Uterus (tissue), 2 donors: ENCODE data around the gene SLC25A39.

ENCODE experiments used
- CTCF ChIP-seq, 4 experiments: fragments of 200-600 bp in 2 of 4; fragments of 450-650 bp in 2 of 4; sonication (generic) in 2 of 4; IDR thresholded peaks; one replicate each; pipeline ENCODE4 v1.5.1; 2016 to 2019; ENCODE audit warnings: antibody characterized with exemption in 4 of 4, mild to moderate bottlenecking in 2 of 4, moderate library complexity in 1 of 4
- POLR2A ChIP-seq, 2 donors: fragments of 450-650 bp; IDR thresholded peaks; one replicate each; pipeline ENCODE4 v1.6.1; 2016; ENCODE audit warnings: antibody characterized with exemption in 2 of 2, mild to moderate bottlenecking in 1 of 2, moderate library complexity in 1 of 2

GRCh38 chr17:44279666-44280391 is 44.8 kb downstream of the SLC25A39 start:
- no peak for TF ChIP-seq CTCF (IDR thresholded peaks at IDR 0.05)
- no peak for TF ChIP-seq POLR2A (IDR thresholded peaks at IDR 0.05)
